ENCODE results near the gene SLC2A13.

DNA sequence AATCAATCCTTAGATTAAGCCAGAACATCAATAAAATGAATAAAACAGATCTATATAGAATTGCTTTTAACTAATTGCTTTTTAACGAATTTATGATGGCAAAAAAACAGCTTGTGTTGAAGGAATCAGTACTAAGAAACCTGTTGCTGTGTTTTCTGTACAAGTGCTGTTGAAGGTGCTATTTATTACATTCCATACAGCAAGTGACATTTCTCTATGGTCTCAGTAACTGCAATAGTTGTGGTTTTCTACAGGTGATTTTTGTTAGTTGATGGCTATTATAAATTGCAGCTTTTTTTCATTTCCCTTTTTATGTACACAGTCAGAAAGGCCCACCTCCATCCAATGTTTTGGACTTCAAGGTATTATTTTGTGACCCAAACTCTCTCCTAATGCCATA is 56.6 kb downstream of the SLC2A13 start:
- TF ChIP-seq, protein P1, sequence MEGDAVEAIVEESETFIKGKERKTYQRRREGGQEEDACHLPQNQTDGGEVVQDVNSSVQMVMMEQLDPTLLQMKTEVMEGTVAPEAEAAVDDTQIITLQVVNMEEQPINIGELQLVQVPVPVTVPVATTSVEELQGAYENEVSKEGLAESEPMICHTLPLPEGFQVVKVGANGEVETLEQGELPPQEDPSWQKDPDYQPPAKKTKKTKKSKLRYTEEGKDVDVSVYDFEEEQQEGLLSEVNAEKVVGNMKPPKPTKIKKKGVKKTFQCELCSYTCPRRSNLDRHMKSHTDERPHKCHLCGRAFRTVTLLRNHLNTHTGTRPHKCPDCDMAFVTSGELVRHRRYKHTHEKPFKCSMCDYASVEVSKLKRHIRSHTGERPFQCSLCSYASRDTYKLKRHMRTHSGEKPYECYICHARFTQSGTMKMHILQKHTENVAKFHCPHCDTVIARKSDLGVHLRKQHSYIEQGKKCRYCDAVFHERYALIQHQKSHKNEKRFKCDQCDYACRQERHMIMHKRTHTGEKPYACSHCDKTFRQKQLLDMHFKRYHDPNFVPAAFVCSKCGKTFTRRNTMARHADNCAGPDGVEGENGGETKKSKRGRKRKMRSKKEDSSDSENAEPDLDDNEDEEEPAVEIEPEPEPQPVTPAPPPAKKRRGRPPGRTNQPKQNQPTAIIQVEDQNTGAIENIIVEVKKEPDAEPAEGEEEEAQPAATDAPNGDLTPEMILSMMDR (IDR thresholded peaks at IDR 0.05) = no peak
- TF ChIP-seq POLR2A (IDR thresholded peaks at IDR 0.05) = no peak
- no peak for TF ChIP-seq EP300 (IDR thresholded peaks at IDR 0.05)
